HG02885 (cell line): Measurements from ENCODE around the gene FSTL1.

ENCODE experiments used
- ATAC-seq: cut with Tn5 transposase; IDR thresholded peaks from one replicate; pipeline ENCODE4 v1.9.1; 2021; ENCODE audit warnings: mild to moderate bottlenecking; ENCODE audit not compliant: unreplicated experiment, poor library complexity

Gene FSTL1

GRCh38 chr3:120450600-120451271 lies at the start of gene FSTL1:
TSS of gene FSTL1 (minus strand) at chr3:120450992. CDS start at chr3:120450746, 246 bp downstream.
- peak; percentile 49 for ATAC-seq

- no peak for ATAC-seq
These were observed 48.0 kb upstream of the FSTL1 start for GRCh38 chr3:120498556-120499346.

- no peak for ATAC-seq
These were observed 47.0 kb upstream of the FSTL1 start for GRCh38 chr3:120497818-120498217.

- ATAC-seq = no peak
These were observed 46.5 kb upstream of the FSTL1 start for GRCh38 chr3:120497336-120497735.

- ATAC-seq = no peak
These were observed 45.6 kb upstream of the FSTL1 start for GRCh38 chr3:120496278-120497002.

GRCh38 chr3:120495809-120496208 lies 45.0 kb upstream of the FSTL1 start:
- ATAC-seq = no peak

GRCh38 chr3:120492103-120492502 lies 41.3 kb upstream of the FSTL1 start:
- no peak for ATAC-seq

GRCh38 chr3:120489421-120489820 lies 38.6 kb upstream of the FSTL1 start:
- no peak for ATAC-seq

- no peak for ATAC-seq
These were observed 37.5 kb upstream of the FSTL1 start for GRCh38 chr3:120488296-120488695.

GRCh38 chr3:120487191-120487650 lies 36.4 kb upstream of the FSTL1 start:
- ATAC-seq = no peak

GRCh38 chr3:120481081-120481480 lies 30.3 kb upstream of the FSTL1 start:
- no peak for ATAC-seq

GRCh38 chr3:120477781-120478180 lies 27.0 kb upstream of the FSTL1 start:
- ATAC-seq = no peak

- ATAC-seq = no peak
These were observed 25.1 kb upstream of the FSTL1 start for GRCh38 chr3:120475722-120476377.

- ATAC-seq = no peak
These were observed 23.3 kb upstream of the FSTL1 start for GRCh38 chr3:120473896-120474675.

GRCh38 chr3:120473389-120473788 lies 22.6 kb upstream of the FSTL1 start:
- no peak for ATAC-seq

GRCh38 chr3:120472121-120472844 lies 21.5 kb upstream of the FSTL1 start:
- no peak for ATAC-seq

- ATAC-seq = no peak
These were observed 20.9 kb upstream of the FSTL1 start for GRCh38 chr3:120471643-120472042.

- no peak for ATAC-seq
These were observed 20.1 kb upstream of the FSTL1 start for GRCh38 chr3:120470870-120471269.

GRCh38 chr3:120469882-120470301 lies 19.1 kb upstream of the FSTL1 start:
- ATAC-seq = no peak
